Panc1 (cell line): ENCODE results near the gene LAMC3.

Source experiments
- POLR2AphosphoS5 ChIP-seq: IDR thresholded peaks from 2 replicates; pipeline ENCODE4 v1.6.1; 2012; ENCODE audit warnings: mild to moderate bottlenecking, low read depth, low read length, moderate library complexity
- SIN3A ChIP-seq: IDR thresholded peaks from 2 replicates; pipeline ENCODE4 v1.6.1; 2012; ENCODE audit warnings: low read depth, mild to moderate bottlenecking, low read length, moderate library complexity, borderline replicate concordance; ENCODE audit not compliant: insufficient read depth
- TCF7L2 ChIP-seq: IDR thresholded peaks from 2 replicates; pipeline ENCODE4 v1.6.1; 2011; ENCODE audit warnings: mild to moderate bottlenecking, low read depth, low read length, inconsistent platforms
- TF ChIP-seq, protein P1 (sequence below), 2 experiments: IDR thresholded peaks; 2 replicates each; pipeline ENCODE4 v1.6.1; 2011 to 2012; ENCODE audit warnings: low read depth in 2 of 2, control low read depth in 1 of 2, low read length in 1 of 2, mild to moderate bottlenecking in 1 of 2, moderate library complexity in 1 of 2; ENCODE audit not compliant: insufficient read depth in 1 of 2
- TF ChIP-seq, protein P2 (sequence below): fragments of 450-650 bp; IDR thresholded peaks from 2 replicates; pipeline ENCODE4 v1.5.1; 2017; ENCODE audit warnings: mild to moderate bottlenecking

DNA sequence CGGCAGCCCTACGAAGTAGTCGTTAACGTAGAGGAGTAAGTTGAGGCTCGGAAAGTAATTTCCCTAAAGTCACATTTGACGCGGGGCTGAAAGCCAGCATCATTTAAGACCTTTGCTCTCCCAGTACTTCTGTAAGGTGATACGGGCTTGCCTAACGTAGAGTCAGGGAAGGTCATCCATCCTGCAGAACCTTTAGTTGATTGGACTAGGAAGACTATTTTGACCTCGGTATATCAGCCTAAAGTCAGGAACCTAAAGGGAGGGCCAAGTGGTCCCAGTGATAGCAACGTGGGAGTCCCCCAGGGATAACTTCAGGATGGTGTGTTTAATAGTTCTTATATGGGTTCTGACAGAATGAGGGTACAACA is 117.1 kb downstream of the LAMC3 start:
- TF ChIP-seq, protein P1, sequence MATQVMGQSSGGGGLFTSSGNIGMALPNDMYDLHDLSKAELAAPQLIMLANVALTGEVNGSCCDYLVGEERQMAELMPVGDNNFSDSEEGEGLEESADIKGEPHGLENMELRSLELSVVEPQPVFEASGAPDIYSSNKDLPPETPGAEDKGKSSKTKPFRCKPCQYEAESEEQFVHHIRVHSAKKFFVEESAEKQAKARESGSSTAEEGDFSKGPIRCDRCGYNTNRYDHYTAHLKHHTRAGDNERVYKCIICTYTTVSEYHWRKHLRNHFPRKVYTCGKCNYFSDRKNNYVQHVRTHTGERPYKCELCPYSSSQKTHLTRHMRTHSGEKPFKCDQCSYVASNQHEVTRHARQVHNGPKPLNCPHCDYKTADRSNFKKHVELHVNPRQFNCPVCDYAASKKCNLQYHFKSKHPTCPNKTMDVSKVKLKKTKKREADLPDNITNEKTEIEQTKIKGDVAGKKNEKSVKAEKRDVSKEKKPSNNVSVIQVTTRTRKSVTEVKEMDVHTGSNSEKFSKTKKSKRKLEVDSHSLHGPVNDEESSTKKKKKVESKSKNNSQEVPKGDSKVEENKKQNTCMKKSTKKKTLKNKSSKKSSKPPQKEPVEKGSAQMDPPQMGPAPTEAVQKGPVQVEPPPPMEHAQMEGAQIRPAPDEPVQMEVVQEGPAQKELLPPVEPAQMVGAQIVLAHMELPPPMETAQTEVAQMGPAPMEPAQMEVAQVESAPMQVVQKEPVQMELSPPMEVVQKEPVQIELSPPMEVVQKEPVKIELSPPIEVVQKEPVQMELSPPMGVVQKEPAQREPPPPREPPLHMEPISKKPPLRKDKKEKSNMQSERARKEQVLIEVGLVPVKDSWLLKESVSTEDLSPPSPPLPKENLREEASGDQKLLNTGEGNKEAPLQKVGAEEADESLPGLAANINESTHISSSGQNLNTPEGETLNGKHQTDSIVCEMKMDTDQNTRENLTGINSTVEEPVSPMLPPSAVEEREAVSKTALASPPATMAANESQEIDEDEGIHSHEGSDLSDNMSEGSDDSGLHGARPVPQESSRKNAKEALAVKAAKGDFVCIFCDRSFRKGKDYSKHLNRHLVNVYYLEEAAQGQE (IDR thresholded peaks at IDR 0.05; ENCODE audit: insufficient read depth in 1 of 2, low read depth in 2 of 2, low read length in 1 of 2) = no peak
- TF ChIP-seq, protein P2, sequence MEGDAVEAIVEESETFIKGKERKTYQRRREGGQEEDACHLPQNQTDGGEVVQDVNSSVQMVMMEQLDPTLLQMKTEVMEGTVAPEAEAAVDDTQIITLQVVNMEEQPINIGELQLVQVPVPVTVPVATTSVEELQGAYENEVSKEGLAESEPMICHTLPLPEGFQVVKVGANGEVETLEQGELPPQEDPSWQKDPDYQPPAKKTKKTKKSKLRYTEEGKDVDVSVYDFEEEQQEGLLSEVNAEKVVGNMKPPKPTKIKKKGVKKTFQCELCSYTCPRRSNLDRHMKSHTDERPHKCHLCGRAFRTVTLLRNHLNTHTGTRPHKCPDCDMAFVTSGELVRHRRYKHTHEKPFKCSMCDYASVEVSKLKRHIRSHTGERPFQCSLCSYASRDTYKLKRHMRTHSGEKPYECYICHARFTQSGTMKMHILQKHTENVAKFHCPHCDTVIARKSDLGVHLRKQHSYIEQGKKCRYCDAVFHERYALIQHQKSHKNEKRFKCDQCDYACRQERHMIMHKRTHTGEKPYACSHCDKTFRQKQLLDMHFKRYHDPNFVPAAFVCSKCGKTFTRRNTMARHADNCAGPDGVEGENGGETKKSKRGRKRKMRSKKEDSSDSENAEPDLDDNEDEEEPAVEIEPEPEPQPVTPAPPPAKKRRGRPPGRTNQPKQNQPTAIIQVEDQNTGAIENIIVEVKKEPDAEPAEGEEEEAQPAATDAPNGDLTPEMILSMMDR = no peak
- TF ChIP-seq TCF7L2 = no peak
- TF ChIP-seq POLR2AphosphoS5 = no peak
- TF ChIP-seq SIN3A = no peak
